Fibroblast of pulmonary artery (primary cell): ENCODE measurements around the gene BCL2.

Experiments
- DNase-seq: peaks from one replicate; pipeline ENCODE4 v3.0.0-alpha.2; 2010; ENCODE audit warnings: low read depth
- H3K4me3 ChIP-seq: replicated peaks from 2 replicates; pipeline ENCODE4 v1.5.1; 2011; ENCODE audit warnings: low read depth, mild to moderate bottlenecking, control low read depth, low read length, moderate library complexity
- CTCF ChIP-seq: IDR thresholded peaks from 2 replicates; pipeline ENCODE4 v1.5.1; 2011; ENCODE audit warnings: mild to moderate bottlenecking, control low read depth, low read length, inconsistent platforms; ENCODE audit errors: missing control alignments

Gene BCL2

GRCh38 chr18:63145851-63146555 is 173.6 kb downstream of the BCL2 start:
- H3K4me3 ChIP-seq: no peak overlapping the region
- TF ChIP-seq CTCF: no peak
- no peak for DNase-seq

GRCh38 chr18:63145166-63145850 is 174.3 kb downstream of the BCL2 start:
- TF ChIP-seq CTCF: no peak
- no peak for DNase-seq
- no peak overlapping the region for H3K4me3 ChIP-seq

- TF ChIP-seq CTCF: no peak
- DNase-seq: no peak
- no peak overlapping the region for H3K4me3 ChIP-seq
Measured at GRCh38 chr18:63144748-63145147, 174.8 kb downstream of the BCL2 start.

- no peak for TF ChIP-seq CTCF
- no peak overlapping the region for H3K4me3 ChIP-seq
- DNase-seq: no peak
Measured at GRCh38 chr18:63143330-63143771, 176.2 kb downstream of the BCL2 start.

- TF ChIP-seq CTCF: no peak
- no peak overlapping the region for H3K4me3 ChIP-seq
- no peak for DNase-seq
Measured at GRCh38 chr18:63142594-63143225, 176.9 kb downstream of the BCL2 start.

- no peak overlapping the region for H3K4me3 ChIP-seq
- no peak for TF ChIP-seq CTCF
- DNase-seq: no peak
Measured at GRCh38 chr18:63141778-63142176, 177.8 kb downstream of the BCL2 start.
